HG02642 (cell line): Measurements from ENCODE around the gene PEX3.
"Not testable (repeated sequence)": the region's sequence is repeated elsewhere in the genome, so short reads cannot be mapped to it uniquely, and the experiment has no call there.

Experiments used
- ATAC-seq: cut with Tn5 transposase; IDR thresholded peaks from one replicate; pipeline ENCODE4 v1.9.1; 2021; ENCODE audit warnings: mild to moderate bottlenecking; ENCODE audit not compliant: unreplicated experiment, poor library complexity

PEX3 gene

GRCh38 chr6:143443096-143443495, 7.5 kb upstream of the PEX3 start:
- no peak for ATAC-seq

DNA sequence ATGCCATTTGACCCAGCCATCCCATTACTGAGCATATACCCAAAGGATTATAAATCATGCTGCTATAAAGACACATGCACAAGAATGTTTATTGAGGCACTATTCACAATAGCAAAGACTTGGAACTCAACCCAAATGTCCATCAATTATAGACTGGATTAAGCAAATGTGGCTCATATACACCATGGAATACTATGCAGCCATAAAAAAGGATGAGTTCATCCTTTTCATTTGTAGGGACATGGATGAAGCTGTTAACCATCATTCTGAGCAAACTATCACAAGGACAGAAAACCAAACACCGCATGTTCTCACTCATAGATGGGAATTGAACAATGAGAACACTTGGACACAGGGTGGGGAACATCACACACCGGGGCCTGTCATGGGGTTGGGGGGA, 2.7 kb upstream of the PEX3 start:
- ATAC-seq: not testable (repeated sequence)

DNA sequence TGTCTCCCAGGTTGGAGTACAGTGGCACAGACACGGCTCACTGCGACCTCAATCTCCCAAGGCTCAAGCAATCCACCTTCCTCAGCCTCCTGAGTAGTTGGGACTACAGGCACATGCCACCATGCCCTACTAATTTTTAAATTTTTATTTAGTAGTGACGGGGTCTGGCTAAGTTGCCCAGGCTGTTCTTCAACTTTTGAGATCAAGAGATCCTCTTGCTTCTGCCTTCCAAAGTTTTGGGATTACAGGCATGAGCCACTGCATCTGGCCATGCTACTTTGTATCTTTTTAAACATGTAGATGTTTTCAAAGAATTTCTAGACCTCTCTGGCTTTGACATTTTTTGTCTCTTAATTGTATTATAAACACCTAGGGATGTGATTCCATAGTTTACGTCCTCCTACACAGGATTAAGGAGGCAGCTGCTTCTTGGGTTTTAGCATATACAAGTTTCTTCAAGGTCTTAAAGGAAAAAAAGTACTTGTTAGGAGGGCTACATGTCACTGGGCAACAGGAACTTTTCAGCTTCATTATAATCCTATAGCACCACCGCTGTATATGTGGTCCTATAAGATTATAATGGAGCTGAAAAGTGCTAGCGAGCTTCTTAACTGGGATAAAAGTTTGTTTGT, 1.4 kb upstream of the PEX3 start:
- ATAC-seq: no peak

- peak; percentile 23 for ATAC-seq
These were observed 722 bp upstream of the PEX3 start for GRCh38 chr6:143449714-143450452.

- no peak for ATAC-seq
These were observed 926 bp downstream of the PEX3 start for GRCh38 chr6:143451531-143451930.

DNA sequence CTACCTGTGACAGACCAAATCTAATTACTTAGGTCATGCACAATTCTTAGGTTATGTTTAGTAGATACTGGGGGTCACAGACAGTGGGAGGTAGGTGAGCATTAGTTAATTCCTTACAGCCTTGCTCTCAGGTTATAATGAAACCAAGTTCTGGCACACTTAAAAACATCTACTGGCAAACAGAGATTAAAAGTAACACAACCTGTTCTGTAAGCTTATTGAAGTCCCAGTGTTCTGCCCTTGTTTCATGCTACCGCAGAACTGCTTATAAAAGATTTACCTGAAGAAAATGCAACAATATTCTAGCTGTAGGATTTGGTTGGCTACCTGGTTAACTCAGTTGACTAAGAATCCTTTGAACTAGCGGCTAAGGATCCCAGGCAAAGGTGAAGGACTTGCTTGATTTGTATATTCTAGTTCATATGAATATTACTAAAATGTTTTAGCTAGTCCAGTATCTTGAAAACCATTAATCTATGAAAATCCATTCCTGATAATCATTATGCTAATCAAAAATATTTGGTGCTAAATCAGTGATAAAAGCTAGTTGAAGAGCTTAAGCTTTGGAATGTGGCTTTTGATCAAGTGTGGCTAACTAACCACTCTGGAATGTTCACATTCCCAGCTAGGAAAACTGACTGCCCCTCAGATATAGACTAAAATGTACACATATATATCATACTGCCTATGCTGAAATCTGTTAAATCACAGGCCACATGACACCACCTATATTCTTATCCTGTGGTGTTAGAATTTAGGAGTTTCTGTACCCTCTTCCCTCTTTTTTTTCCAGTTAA, 7.2 kb downstream of the PEX3 start:
- no peak for ATAC-seq

GRCh38 chr6:143465546-143465945, 14.9 kb downstream of the PEX3 start:
- no peak for ATAC-seq

GRCh38 chr6:143468026-143468425, 17.4 kb downstream of the PEX3 start:
- no peak for ATAC-seq

GRCh38 chr6:143468823-143469222, 18.2 kb downstream of the PEX3 start:
- ATAC-seq: not testable (repeated sequence)

- no peak for ATAC-seq
These were observed 21.2 kb downstream of the PEX3 start for GRCh38 chr6:143471822-143472221.

- no peak for ATAC-seq
These were observed 25.9 kb downstream of the PEX3 start for GRCh38 chr6:143476545-143476944.

- ATAC-seq: no peak
These were observed 28.0 kb downstream of the PEX3 start for GRCh38 chr6:143478479-143479062.

GRCh38 chr6:143482593-143482992, 32.0 kb downstream of the PEX3 start:
- ATAC-seq: no peak

GRCh38 chr6:143485967-143486366, 35.4 kb downstream of the PEX3 start:
- ATAC-seq: no peak

DNA sequence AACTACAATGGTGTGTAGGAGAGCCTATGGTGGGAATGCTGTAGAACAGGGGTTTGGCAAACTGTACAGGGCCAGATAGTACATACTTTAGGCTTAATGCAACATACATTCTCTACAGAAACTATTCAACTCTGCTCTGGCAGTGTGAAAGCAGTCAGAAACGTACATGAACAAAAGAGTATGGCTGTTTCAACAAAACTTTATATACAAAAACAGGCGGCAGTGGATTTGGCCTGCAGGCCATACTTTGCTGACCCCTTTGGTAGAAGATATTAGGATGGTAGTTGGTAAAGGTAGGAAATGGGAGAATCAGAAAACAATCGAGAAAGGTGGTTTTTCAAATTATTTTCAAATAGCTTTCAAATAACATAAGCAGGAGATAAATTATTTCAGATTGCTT, 36.1 kb downstream of the PEX3 start:
- ATAC-seq: no peak

- no peak for ATAC-seq
These were observed 39.6 kb downstream of the PEX3 start for GRCh38 chr6:143490244-143490643.

DNA sequence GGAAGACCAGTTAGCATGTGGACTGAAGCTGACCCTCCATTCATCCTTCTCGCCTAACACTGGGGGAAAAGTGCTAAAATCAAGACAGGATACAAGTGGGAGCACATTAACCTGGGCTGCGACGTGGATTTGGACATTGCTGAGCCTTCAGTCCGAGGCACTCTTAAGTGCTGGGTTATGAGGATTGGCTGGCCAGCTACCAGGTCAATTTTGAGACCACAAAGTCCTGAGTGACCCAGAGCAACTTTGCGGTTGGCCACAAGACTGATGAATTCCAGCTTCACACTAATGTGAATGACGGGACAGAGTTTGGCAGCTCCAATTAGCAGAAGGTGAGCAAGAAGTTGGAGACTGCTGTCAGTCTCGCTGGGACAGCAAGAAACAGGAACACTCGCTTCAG, 40.2 kb downstream of the PEX3 start:
- ATAC-seq: no peak

- ATAC-seq: no peak
These were observed 46.4 kb downstream of the PEX3 start for GRCh38 chr6:143496974-143497373.

DNA sequence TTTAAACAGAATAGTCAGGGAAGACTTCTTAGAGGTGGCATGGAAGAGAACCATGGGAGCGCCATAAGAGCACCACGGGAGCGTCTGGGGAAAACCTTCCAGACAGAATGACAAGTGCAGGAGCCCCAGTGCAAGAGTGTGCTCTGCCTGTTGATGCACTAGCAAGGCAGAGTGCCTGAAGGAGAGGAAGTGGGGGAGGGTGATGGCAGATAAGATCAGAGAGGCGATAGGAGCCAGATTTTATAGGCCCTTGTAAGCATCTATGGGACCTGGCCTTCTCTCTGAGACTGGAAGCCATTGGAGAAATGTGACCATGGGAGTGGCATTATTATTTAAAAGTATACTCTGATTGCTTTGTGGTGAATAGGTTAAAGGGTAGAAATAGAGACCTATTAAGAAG, 47.8 kb downstream of the PEX3 start:
- no peak for ATAC-seq

GRCh38 chr6:143501851-143502250, 51.2 kb downstream of the PEX3 start:
- no peak for ATAC-seq

DNA sequence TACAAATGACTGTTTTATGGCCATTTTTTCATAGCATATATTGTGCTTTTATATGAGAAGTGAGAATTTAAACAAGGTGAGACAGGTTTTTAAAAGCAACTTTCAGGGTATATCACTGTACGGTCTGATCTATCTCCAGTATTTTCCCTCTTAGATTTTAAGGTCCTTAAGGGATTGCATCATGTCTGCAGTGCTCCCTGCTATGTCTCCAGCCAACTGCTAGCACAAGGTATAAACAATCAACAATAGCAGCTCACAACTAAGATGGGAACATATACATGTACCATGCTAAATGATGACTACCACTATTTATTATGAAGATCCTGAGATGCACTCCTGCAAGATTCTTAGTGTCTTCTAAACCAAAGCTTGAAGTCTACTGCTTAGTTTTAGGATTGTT, 53.8 kb downstream of the PEX3 start:
- ATAC-seq: no peak
